GM21367 (cell line): ENCODE measurements around the gene TMEM95.
A peak's percentile ranks its signal among the peaks of the same experiment; 100 is the strongest.
"Not testable (repeated sequence)": the region's sequence is repeated elsewhere in the genome, so short reads cannot be mapped to it uniquely, and the experiment has no call there.

Source experiments
- ATAC-seq: cut with Tn5 transposase; IDR thresholded peaks from one replicate; pipeline ENCODE4 v1.9.1; 2021; ENCODE audit not compliant: unreplicated experiment

The TMEM95 gene

GRCh38 chr17:7323731-7324437 is 31.1 kb upstream of the TMEM95 start:
- no peak for ATAC-seq

- ATAC-seq: no peak
Observed at GRCh38 chr17:7324438-7324779, 30.5 kb upstream of the TMEM95 start.

GRCh38 chr17:7325031-7325528 is 29.9 kb upstream of the TMEM95 start:
- no peak for ATAC-seq

GRCh38 chr17:7326186-7326585 is 28.8 kb upstream of the TMEM95 start:
- no peak for ATAC-seq

GRCh38 chr17:7327056-7327455 is 27.9 kb upstream of the TMEM95 start:
- ATAC-seq: no peak

GRCh38 chr17:7327501-7327900 is 27.5 kb upstream of the TMEM95 start:
- no peak for ATAC-seq

GRCh38 chr17:7328009-7328408 is 26.9 kb upstream of the TMEM95 start:
- no peak for ATAC-seq

GRCh38 chr17:7328840-7329373 is 26.0 kb upstream of the TMEM95 start, which contains the start of gene NEURL4:
Gene NEURL4, minus strand, starts transcription at chr17:7329335. Its CDS starts 23 bp downstream, at chr17:7329312.
- no peak for ATAC-seq

GRCh38 chr17:7329374-7329996 is 25.5 kb upstream of the TMEM95 start:
- ATAC-seq: peak; percentile 45

GRCh38 chr17:7329997-7330637 is 24.8 kb upstream of the TMEM95 start:
- peak; percentile 28 for ATAC-seq

- no peak for ATAC-seq
Observed at GRCh38 chr17:7330638-7331015, 24.3 kb upstream of the TMEM95 start.

- no peak for ATAC-seq
Observed at GRCh38 chr17:7332111-7332510, 22.8 kb upstream of the TMEM95 start.

GRCh38 chr17:7332600-7333069 is 22.3 kb upstream of the TMEM95 start:
- not testable (repeated sequence) for ATAC-seq

GRCh38 chr17:7334938-7335538 is 19.9 kb upstream of the TMEM95 start:
- ATAC-seq: no peak

GRCh38 chr17:7335765-7336164 is 19.2 kb upstream of the TMEM95 start:
- not testable (repeated sequence) for ATAC-seq

GRCh38 chr17:7336240-7337175 is 18.4 kb upstream of the TMEM95 start, which contains the start of gene ACAP1:
Gene ACAP1, plus strand, starts transcription at chr17:7336529. Its CDS starts 206 bp downstream, at chr17:7336735.
- ATAC-seq: no peak

GRCh38 chr17:7337600-7337999 is 17.4 kb upstream of the TMEM95 start:
- ATAC-seq: not testable (repeated sequence)

GRCh38 chr17:7340179-7340578 is 14.8 kb upstream of the TMEM95 start:
- no peak for ATAC-seq

GRCh38 chr17:7341842-7342241 is 13.1 kb upstream of the TMEM95 start:
- no peak for ATAC-seq

GRCh38 chr17:7343250-7343649 is 11.7 kb upstream of the TMEM95 start:
- no peak for ATAC-seq
